NK-92 (cell line): ENCODE measurements around the gene CYP4F2.
"Not testable (repeated sequence)": the region's sequence is repeated elsewhere in the genome, so short reads cannot be mapped to it uniquely, and the experiment has no call there.

ENCODE experiments used
- DNase-seq: peaks from one replicate; lab custom pipeline; 2025; ENCODE audit not compliant: unreplicated experiment; lab: John Stamatoyannopoulos, UW

The CYP4F2 gene

DNA sequence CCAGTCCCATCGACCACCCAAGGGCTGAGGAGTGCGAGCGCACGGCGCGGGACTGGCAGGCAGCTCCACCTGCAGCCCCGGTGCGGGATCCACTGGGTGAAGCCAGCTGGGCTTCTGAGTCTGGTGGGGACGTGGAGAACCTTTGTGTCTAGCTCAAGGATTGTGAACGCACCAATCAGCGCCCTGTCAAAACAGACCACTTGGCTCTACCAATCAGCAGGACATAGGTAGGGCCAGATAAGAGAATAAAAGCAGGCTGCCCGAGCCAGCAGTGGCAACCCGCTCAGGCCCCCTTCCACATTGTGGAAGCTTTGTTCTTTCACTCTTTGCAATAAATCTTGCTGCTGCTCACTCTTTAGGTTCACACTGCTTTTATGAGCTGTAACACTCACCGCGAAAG lies 2.2 kb upstream of the CYP4F2 start:
- not testable (repeated sequence) for DNase-seq

DNA sequence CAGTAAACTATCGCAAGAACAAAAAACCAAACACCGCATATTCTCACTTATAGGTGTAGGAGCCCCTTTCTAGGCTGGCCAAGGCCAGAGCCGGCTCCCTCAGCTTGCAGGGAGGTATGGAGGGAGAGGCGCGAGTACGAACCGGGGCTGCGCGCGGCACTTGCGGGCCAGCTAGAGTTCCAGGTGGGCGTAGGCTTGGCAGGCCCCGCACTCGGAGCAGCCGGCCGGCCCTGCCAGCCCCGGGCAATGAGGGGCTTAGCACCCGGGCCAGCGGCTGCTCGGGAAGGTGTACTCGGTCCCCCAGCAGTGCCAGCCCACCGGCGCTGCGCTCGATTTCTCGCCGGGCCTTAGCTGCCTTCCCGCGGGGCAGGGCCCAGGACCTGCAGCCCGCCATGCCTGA lies 1.7 kb upstream of the CYP4F2 start:
- DNase-seq: not testable (repeated sequence)

- no peak for DNase-seq
Observed at GRCh38 chr19:15897026-15897737, 692 bp downstream of the CYP4F2 start.

DNA sequence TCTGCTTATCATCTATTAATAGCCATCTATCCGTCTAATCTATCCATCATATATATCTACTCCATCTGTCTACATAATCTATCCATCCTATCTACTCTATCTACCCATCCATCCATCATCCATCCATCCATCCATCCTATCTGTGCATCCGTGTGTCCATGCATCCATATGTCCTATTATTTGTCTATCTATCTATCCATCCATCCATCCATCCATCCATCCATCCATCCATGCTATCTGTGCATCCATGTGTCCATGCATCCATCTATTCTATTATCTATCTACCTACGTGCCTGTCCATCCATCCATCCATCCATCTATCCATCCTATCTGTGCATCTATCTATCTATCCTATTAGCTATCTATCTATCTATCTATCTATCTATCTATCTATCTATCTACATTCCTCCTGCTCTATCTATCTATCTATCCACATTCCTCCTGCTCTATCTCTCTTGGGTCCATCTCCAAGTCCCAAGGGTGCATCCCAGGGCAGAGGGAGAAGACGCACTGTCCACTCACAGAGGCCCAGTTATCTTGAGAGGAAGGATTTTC lies 1.9 kb downstream of the CYP4F2 start:
- DNase-seq: no peak

DNA sequence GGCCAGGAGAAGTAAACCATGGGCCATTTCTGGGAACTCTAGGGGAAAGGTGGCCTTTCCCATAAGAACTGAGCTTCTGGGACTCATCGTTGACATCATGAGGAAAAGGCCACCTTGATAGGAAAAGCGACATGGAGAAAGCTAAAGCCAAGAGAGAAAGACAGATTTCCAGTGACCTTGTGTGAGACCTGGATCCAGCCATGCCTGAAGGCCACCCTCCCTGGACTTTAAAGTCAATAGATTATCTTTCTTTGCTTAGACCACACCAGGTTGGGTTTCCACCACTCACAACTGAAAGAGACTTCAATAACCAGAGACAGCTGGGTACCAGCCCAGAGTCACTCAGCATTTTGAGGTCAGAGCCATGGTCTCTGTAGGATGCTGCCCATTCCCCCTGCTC lies 3.5 kb downstream of the CYP4F2 start:
- no peak for DNase-seq

- no peak for DNase-seq
Observed at GRCh38 chr19:15893477-15893876, 4.4 kb downstream of the CYP4F2 start.

DNA sequence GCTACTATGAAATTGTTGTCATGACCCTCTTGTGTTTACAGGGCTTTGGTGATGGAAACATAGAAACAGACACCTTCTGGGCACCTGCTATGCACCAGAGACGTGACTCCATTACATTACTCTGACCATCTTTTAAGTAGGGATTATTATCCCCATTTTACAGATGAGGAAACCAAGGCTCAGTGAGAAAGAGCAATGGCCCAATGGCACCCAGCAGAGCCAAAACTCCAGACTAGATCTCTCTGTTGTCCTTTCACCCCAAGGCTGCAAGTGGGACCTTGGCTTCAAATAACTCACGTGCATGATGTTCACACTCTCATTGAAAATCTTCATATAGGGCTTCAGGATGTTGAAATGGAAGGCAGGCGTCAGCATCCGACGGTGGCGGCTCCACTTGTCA lies 5.9 kb downstream of the CYP4F2 start:
- DNase-seq: no peak

DNA sequence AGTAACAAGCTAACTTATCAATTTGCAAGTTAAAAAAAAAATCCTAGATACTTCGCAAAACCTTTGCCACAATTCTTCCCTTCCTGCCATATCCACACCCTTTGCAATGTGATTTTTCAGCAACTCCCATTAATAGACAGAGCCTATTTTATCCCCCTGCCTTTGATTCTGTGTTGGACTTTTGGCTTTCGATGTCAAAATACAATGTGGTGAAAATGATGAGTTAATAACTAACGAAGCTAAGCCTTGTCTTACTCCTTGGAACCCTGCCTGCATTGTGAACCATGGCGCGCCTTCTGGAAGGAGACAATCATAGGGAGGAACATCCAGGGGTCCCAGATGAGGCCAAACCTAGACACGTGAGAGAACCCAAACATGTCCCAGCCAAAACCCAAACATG lies 6.4 kb downstream of the CYP4F2 start:
- DNase-seq: no peak

GRCh38 chr19:15889339-15889738 lies 8.5 kb downstream of the CYP4F2 start:
- DNase-seq: not testable (repeated sequence)

GRCh38 chr19:15885919-15886318 lies 12.0 kb downstream of the CYP4F2 start:
- DNase-seq: no peak

DNA sequence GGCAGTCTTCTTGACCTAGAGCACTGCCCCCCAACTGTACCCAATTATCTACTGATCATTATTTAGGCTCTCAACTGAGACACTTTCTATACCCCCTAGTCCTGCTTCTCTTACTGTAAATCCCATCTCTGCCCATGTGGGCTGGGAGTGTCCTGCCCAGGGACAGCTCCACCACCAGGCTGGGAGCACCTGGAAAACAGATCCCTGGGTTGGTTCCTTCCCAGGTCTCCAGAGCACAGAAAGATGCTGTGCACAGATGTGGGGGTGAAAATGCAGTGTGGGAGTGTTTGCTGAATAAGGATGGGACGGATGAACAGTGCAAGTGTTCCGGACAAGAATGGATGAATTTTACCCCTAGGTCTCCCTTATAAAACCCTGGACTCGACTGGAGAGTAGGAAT lies 12.7 kb downstream of the CYP4F2 start:
- DNase-seq: no peak

GRCh38 chr19:15883329-15883728 lies 14.5 kb downstream of the CYP4F2 start:
- DNase-seq: not testable (repeated sequence)

DNA sequence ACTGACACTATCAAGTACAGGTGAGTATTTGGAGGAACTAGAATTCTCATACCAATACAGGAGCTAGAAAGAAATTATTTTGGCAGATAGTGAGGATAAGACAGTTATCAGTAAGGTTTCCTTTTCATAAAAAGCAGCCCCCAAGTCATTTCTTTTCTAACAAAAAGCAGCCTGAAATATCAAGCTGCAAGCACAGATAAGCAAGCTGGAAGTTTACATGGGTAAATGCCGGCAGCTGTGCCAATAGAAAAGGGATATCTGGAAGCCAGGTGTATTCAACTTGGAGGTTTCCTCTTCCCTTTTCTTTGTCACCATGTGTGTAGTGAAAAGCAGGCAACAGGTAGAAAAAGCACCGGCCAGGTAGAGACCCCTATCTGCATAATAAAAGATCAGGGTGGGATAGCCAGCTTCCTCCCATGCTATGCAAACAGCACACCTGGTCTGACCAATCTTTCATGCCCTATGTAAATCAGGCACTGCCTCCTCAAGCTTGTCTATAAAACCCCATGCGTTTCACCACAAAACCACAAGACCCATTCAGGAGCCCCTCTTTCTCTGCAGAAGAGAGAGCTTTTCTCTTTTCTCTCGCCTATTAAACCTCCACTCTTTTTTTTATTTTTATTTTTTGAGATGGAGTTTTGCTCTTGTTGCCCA lies 22.9 kb downstream of the CYP4F2 start:
- no peak for DNase-seq

DNA sequence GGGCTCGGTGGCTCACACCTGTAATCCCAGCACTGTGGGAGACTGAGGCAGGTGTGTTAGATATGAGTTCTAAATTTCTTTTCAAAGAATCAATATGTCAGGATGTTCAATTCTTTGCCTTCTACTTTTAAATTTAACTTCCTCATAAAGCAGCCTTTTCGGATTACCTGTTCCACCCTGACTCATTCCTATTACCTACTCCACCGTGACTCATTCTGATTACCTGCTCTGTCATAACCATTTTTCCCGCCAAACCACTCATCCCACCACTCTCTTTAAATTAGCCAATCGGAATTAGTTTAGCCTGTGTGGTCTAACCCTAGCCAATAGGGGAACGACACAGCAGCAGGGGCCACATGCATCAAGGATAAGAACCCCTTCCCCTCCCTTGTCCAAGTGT lies 24.1 kb downstream of the CYP4F2 start:
- DNase-seq: not testable (repeated sequence)

DNA sequence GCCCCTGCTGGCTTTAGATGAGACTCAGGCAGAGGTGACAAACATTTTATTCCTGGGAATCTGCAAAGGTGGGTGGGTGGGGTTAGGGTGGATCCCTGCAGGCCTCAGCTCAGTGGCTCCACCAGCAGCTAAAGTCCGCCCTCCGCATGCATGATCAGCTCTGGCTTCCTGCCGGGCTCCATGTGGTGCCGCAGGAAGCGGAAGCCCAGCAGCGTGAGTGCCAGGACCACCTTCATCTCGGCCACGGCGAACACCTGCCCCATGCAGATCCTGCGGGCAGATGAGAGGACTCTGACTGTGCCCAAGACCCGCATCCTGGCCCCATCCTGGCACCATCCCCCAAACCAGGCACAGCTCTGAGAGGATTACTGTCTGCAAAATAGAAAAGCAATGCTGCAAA lies 26.3 kb downstream of the CYP4F2 start:
- DNase-seq: no peak

DNA sequence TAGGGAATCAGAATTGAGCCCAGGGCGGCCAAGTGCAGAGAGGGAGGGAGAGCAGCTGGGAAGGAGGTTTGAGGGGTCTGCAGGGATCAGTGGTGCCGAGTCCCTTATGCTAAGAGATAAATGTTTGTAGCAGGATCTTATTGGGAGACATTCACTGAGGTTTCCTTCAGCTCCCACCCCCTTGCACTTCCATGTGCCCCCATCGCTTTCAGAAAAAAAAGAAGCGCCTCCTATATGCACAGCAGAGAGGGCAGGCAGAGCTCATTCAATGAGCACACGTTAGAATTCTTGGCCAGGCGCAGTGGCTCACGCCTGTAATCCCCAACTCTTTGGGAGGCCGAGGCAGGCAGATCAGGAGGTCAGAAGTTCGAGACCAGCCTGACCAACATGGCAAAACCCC lies 28.0 kb downstream of the CYP4F2 start:
- DNase-seq: no peak

- DNase-seq: no peak
Observed at GRCh38 chr19:15869109-15869555, 28.7 kb downstream of the CYP4F2 start.

GRCh38 chr19:15866636-15867035 lies 31.2 kb downstream of the CYP4F2 start:
- no peak for DNase-seq

- DNase-seq: no peak
Observed at GRCh38 chr19:15864824-15865223, 33.0 kb downstream of the CYP4F2 start.

GRCh38 chr19:15863272-15863671 lies 34.6 kb downstream of the CYP4F2 start:
- no peak for DNase-seq

- no peak for DNase-seq
Observed at GRCh38 chr19:15862444-15862843, 35.4 kb downstream of the CYP4F2 start.

GRCh38 chr19:15860522-15860921 lies 37.4 kb downstream of the CYP4F2 start:
- no peak for DNase-seq
